Right renal cortex interstitium (tissue), 3 donors: ENCODE data around the gene FHIT. TPM values are rescaled to one million over a fixed set of nuclear protein-coding genes. Genes with fewer than 3 reads are reported as not detected.

Experiments used
- DNase-seq, 3 donors: peaks; one replicate each; pipeline ENCODE4 v3.0.0-alpha.2; 2013; ENCODE audit warnings: low read depth in 3 of 3, low spot score in 2 of 3
- polyA plus RNA-seq, 3 donors: library from polyadenylated mRNA; unstranded; fragments of 120-200 nt; gene quantifications; one replicate each; pipeline ENCODE4 v1.2.1, GENCODE V29; 2013; ENCODE audit not compliant: insufficient read length in 3 of 3

FHIT gene
- polyA plus RNA-seq, 3 donors: 24.9 to 26.4 (median 25.9) TPM

DNA sequence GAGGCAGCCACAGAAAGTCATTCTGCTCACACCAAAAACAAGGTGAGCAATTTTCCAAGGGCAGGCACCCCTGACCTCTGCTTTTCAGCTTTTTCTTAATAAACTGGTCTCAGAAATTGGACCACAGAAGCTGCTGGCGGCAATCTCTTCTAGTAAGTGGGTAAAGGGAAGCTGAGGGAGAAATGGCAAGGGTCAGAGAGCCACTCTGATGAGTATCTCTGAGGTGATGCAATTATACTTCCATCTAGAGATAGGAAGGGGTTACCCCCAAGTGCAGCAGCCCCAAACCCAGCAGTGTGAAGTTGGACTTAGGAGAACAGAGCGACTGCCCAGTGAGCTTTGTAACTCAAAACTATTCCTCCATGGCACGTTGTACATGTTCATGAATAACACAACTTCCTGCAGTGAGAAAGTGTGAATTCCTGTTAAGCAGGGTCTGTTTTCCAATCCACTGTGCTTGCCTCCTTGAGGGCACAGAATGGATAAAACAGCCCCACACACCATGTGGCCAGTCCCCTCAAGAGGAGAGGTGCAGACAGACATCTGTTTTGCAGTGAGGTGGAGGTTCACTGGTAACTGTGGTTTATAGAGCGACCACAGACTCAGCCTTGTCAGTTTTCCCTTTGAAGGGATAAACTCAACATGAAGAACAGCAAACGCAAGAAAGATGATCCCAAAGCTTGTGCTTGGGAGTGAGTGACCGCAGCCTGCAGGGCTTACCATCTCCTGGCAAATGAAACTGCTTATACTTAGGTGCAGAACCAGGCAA lies 1518.0 kb downstream of the FHIT start:
- no peak for DNase-seq

DNA sequence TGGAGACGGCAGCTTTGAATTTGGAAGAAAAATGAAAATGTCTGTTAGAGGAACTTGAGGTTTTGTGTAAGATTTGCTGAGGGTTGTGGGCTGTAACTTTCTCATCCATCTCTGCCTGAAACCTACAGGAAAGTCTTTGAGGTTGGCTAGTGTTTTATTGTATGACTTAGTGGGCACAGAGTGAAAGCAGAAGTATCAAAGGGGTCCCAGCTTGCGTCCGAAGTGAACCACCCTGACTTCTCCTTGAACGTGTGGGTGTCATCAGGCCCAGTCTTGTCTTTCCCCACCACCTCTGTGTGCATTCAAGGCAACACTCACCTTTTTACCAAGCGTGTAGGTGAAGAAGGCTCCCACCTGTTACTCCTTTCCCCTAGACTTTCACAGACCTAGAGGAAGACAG lies 1519.3 kb downstream of the FHIT start:
- DNase-seq: no peak

DNA sequence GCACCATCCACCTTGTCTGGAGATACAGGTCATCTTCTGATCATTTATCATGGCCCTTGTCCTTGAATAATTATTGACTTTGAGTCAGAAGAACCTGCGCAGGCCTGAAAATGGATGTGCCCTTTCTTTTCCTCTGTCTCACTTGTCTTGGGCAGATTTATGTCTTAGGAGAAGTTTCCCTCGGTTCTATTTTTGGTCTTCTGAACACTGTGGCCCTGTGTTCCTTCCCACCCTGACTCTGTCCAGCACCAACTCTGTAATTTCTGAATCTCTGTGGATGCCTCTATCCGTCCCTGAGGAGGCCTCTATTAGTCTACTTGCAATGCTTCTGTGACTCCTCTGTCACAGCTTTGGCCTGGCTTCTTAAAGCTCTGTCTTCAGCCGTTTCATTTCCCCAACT lies 1520.7 kb downstream of the FHIT start:
- DNase-seq: no peak

- DNase-seq: no peak
Observed at GRCh38 chr3:59728587-59728908, 1522.7 kb downstream of the FHIT start.

GRCh38 chr3:59727902-59728586 lies 1523.2 kb downstream of the FHIT start:
- DNase-seq: no peak

DNA sequence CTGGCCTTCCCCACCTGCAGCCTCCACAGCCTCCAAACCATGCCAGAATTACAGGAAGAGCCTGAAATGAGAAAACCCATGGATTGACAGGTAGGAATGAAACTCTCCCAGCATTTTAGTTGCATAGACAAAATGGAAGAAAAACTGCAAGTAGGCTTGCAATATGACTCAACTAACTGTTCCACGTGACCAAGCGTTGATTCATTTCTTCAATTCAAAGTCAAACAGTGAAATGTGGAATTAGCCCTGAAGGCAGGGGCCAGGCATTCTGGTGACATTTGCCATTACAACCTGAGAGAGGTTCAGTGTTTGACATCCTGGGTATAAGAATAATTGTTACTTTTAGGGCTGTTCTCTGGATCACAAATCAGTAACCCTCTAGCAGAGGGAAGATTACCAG lies 1525.0 kb downstream of the FHIT start:
- DNase-seq: no peak

DNA sequence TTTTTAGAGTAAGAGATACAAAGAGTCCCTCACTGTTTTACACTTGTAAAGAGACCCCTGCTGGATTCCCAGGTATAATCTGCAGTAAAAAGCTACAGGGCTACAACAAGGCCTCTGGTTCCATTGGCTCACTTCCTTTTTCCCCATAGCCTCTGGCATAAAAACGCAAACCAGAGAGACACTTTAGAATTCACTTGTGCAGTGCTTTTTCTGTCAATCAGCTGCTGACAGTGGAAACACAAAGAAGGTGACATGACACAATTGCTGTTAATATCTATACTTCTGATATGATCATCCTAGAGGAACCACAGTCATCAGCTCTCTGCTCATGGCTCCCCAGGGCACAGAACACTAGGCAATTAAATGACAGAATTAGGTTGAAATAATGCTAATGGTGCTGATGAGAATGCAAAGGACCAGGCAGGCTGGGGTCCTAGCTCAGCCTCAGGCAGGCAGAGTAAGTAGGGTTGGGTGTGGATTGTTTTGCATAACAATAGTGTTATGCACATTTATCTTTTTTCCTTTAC lies 1533.5 kb downstream of the FHIT start:
- DNase-seq: no peak

GRCh38 chr3:59714066-59714465 lies 1537.2 kb downstream of the FHIT start:
- DNase-seq: no peak

DNA sequence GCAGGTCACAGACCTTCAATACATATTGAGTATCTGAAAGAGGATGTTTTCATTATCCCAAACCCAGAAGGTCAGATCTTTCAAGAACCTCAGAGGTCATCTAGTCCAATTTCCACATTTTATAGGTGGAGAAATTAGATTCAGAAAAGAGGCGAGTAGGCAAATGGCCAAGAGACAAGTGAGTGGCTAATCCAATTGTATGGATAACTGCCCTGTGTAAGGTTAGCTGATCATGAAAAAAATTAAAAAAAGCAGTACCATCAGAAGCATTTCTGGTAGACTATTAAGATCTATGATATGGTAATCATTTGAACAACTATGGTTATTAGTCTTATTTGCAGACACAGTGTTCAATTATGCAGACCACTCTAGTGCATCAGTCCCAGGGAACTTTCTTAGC lies 1540.7 kb downstream of the FHIT start:
- no peak for DNase-seq

- DNase-seq: no peak
Observed at GRCh38 chr3:59709702-59710553, 1541.3 kb downstream of the FHIT start.

DNA sequence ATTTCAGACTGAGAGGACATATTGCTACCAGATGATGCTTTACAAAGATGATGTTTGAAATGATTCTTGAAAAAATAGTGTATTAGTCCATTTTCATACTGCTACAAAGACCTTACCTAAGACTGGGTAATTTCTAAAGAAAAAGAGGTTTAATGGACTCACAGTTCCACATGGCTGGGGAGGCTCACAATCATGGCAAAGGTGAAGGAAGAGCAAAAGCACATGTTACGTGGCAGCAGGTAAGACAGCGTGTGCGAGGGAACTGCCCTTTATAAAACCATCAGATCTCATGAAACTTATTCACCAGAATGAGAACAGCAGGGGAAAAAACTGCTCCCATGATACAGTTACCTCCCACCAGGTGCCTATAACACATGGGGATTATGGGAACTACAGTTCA lies 1543.0 kb downstream of the FHIT start:
- no peak for DNase-seq

GRCh38 chr3:59704292-59704691 lies 1547.0 kb downstream of the FHIT start:
- DNase-seq: no peak

DNA sequence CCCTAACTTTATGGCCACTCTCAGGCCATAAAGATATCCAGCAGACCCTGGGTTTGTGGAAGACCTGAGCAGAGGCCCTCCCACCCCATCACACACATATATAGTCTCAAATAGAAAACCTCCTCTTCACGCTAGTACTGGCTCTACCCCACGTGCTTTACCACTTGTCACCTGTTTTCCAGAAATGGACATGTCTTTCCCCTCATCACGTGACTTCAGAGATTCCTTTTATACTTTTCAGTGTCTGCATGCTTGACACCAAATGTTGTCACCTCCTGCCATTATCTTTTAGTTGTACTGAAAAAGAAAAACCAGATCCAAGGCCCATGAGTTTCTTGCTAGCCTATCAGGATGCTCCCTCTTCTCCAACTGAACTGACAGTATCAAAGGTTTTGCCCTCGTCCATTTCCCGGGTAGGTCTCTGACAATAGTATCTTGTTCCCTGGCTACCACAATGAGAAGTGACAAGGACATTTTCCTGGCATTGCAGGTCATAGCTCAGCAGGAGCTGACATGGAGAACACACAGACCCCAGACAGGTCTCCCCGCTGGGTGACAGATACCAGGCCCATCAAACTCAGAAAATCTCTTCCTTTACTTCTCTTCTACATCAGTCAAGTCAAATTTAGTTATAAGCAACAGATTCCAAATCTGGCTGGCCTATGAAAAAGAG lies 1551.5 kb downstream of the FHIT start:
- no peak for DNase-seq
